HG02981 (cell line): ENCODE measurements around the gene KCNMB2.
A peak's percentile ranks its signal among the peaks of the same experiment; 100 is the strongest.

Source experiments
- ATAC-seq: cut with Tn5 transposase; IDR thresholded peaks from one replicate; pipeline ENCODE4 v1.9.1; 2021; ENCODE audit warnings: mild to moderate bottlenecking, moderate library complexity; ENCODE audit not compliant: unreplicated experiment

KCNMB2 gene

DNA sequence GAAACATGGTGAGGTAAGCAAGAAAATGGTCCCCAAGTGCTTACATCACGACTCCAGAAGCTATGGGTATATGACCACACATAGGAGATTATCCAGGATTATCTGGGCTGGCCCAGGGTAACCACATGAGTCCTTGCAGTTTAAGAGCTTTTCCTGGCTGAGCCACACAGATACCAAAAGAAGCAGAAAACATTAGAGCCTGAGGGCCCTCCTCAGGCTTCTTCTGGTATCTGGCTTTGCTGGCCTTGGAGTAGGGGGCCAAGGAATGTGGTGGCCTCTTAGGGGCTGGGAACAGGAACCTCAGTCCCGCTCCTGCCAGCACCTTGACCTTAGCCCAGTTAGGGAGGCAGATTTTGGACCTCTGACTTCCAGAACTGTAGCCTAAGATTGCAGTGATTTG, 259.1 kb downstream of the KCNMB2 start:
- ATAC-seq = no peak

GRCh38 chr3:178802259-178802658, 266.0 kb downstream of the KCNMB2 start:
- no peak for ATAC-seq

DNA sequence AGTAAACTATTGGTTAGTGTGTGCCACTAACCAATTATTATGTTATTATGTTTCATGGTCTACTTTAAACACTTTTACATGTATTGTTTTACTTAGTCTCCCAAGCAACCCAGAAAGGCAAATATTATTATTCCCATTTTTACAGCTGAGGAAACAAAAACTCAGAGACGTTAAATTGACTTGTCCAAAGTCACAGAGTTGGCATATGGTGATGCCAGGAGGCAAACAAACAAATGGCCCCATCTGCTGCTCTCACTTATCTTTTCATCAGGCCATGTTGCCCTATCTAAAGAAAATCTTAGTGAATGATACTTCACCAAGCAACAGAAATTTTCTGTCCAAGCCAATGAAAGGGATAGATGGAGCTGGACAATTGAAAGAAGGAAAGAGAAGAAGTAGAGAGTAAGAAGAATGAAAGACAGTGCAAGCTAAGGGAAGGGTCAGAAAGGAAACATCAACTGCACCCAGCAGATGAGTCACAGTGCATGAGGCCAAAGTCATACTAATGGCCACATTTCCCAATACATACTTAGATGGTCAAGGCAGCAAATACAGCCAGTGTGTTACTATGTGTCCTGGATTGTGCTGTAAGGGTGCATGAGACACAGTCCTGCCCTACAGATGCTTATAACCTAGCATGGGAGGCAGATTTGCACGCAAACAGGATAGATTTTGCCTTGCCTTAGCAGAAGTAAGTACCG, 266.9 kb downstream of the KCNMB2 start:
- ATAC-seq = no peak

DNA sequence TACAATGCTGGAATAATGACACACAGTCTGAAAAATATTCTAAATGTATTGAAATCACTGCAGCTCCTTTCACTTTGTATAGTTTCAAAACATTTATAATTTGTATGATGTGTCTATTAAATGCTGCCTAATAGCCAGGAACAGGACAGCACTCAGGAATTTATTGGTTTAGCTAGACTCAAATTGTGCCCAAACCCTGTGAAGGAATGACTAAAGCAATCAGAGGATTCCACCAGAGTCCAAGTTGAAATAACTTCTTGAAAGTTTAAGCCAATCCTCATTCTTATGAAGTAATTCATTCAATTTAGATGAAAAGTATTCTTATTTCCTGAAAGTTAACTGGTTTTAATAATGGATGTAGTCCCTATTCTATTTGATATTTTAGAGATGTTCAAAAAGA, 268.4 kb downstream of the KCNMB2 start:
- ATAC-seq = no peak

DNA sequence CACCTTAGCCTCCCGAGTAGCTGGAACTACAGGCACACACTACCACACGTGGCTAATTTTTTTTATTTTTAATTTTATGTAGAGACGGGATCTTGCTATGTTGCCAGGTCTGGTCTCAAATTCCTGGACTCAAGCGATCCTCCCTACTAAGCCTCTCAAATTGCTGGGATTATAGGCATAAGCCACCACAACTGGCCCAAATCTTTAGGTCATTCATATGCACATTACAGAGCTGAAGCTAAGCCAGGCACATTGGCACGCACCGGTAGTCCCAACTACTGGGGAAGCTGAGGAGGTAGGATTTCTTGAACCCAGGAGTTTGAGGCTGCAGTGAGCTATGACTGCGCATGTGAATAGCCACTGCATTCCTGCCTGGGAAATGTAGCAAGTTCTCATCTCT, 269.5 kb downstream of the KCNMB2 start:
- ATAC-seq = no peak

GRCh38 chr3:178806651-178807050, 270.4 kb downstream of the KCNMB2 start:
- ATAC-seq = no peak

GRCh38 chr3:178807694-178808093, 271.5 kb downstream of the KCNMB2 start:
- no peak for ATAC-seq

- ATAC-seq = no peak
Observed at GRCh38 chr3:178808748-178809147, 272.5 kb downstream of the KCNMB2 start.

GRCh38 chr3:178810181-178810580, 273.9 kb downstream of the KCNMB2 start:
- ATAC-seq = no peak

- ATAC-seq = no peak
Observed at GRCh38 chr3:178822722-178823121, 286.5 kb downstream of the KCNMB2 start.

- ATAC-seq = no peak
Observed at GRCh38 chr3:178823150-178823549, 286.9 kb downstream of the KCNMB2 start.

- no peak for ATAC-seq
Observed at GRCh38 chr3:178823591-178824246, 287.5 kb downstream of the KCNMB2 start.

DNA sequence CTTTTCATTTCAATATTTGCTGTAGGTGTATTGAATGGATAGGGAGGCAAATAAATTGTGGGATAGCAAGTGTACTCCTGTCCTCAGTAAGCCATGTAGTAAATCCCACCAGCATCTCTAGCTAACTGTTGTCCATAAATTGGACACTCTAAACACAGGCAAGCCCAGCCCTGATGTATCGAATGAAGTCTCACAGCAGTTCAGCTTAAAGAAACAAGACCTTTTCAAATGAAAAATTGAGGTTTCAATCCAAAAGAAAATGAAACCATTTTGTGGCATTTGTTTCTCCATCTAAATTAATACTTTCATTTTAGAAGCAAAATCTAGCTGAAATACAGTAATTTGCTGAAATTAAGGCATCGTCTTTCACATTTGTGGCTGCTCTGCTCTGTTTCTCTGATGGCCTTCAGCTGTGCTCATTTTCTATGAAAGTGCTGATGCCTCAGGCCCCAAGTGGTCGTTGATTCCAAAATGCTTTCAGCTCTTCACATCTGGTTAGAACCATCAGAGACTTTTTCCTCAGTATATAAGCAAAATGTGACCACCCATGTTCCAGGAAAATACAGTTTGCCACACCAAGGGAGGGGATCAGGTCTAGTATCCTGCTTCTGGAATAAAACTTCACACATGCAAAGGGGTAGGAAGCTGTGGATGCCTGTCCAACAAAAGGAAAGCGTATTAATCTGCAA, 290.3 kb downstream of the KCNMB2 start:
- peak; percentile 57 for ATAC-seq

DNA sequence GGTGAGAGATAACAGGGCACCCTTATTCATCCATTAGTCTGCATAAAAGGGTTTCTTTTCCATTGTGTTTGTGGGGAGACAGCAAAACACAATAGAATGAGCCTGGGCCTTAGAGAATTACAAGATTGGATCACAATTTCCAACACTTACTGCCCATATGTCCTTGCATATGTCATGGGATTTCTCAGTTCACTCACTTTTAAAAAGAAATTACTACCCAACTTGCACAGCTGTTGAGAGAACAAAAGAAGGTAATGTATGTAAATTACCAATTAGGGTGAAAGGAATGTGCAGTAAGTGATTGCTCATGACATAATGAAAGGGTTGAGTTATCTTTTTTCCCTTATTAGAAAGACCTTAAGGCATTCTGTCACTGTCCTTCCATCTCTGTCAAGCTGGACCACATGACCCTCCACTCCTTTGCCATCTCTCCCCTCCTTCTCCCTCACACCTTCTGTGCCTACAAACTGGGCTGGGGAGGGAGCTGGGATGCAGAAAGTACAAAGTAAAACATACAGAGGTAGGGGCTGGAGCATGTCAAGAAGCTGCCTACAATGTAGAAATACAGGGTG, 291.1 kb downstream of the KCNMB2 start:
- ATAC-seq = no peak

GRCh38 chr3:178833695-178834094, 297.5 kb downstream of the KCNMB2 start:
- ATAC-seq = no peak

DNA sequence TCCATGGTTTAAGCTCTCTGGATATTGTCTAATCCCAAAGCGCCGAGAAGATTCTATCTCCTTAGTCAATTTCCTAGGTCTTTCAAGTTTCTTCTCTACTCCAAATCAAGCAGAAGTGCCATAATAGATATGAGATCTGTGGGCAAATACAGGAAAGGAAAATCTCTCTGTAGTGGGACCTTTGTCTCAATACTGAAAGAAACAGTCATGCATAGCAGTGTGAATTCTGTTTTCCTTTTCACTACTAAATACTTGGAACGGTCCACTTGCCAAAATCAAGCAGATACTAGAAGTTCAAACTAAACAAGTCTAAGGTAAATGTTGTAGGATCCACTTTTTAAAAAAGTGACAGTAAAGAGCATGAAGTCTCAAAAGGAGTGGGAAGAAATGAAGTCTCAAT, 298.8 kb downstream of the KCNMB2 start:
- no peak for ATAC-seq

- no peak for ATAC-seq
Observed at GRCh38 chr3:178837512-178837911, 301.3 kb downstream of the KCNMB2 start.

DNA sequence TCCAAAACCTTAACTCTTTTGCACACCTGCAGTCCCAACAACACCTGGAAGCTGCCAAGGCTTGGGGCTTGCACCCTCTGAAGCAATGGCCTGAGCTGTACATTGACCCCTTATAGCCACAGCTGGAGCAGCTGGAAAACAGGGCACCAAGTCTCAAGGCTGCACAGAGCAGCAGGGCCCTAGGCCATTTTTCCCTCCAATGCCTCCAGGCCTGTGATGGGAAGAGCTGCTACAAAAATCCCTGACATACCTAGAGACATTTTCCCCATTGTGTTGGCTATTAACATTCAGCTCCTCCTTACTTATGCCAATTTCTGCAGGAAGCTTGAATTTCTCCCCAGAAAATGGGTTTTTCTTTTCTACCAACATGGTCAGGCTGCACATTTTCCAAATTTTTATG, 304.4 kb downstream of the KCNMB2 start:
- ATAC-seq = no peak

GRCh38 chr3:178841011-178841410, 304.8 kb downstream of the KCNMB2 start:
- ATAC-seq = no peak

- ATAC-seq = no peak
Observed at GRCh38 chr3:178844916-178845315, 308.7 kb downstream of the KCNMB2 start.

DNA sequence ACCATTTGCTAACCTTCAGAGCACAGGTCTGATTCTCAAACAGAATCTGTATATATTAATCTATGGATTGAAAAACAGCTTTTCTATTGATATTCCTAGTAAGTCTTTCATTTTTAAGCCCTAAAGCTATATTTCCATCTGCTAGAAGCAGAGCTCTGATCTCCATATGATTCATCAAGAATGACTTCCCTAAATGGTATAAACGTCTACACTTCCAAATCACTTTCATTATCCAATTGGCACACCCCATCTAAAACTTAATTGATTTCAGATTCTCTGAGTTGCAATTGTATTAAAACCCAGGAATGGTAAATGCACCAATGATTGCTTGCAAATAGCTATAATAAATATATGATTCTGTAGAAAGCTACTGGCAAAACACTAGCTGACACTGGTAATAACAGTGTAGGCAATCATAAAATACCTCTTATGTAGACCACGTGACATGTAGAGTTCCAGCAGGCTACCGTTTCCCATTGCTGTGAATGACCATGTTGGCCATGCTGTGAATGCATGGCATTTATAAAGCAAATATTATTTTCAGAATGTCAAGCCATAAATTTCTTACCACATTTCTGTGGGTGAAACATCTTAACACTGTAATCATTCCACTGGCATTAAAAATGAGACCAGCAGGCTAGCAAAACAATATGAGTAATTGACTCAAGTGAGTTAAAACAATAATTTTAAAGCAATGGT, 309.3 kb downstream of the KCNMB2 start:
- ATAC-seq = no peak
